Measurements from ENCODE around the gene OR51B5.

DNA sequence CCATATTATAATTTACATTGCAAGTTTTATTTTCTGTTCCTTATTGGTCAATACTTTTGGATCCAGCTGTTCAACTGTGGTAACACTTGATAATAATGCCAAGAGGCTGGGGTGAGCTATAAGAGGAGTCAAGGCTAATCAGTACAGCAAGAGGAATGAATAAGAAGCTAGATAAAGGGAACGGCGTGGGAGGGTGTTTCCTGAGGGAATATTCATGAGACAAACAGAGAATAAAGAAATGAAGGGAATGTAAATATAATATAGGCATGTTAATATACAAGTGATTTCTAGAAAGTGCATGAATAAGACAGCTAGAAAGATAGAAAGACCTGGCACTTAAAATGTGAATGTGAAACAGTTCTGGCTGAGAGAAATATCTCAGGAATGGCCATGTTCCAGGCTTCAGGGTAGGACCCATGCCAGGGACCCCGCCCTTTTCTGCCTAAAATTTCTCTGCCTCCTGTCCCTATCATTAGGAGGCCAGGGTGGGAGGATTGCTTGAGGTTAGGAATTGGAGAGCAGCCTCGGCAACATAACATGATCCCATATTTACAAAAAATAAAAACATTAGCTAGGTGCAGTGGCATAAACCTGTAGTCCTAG, 45.5 kb downstream of the OR51B5 start:
- TF ChIP-seq, protein P1, sequence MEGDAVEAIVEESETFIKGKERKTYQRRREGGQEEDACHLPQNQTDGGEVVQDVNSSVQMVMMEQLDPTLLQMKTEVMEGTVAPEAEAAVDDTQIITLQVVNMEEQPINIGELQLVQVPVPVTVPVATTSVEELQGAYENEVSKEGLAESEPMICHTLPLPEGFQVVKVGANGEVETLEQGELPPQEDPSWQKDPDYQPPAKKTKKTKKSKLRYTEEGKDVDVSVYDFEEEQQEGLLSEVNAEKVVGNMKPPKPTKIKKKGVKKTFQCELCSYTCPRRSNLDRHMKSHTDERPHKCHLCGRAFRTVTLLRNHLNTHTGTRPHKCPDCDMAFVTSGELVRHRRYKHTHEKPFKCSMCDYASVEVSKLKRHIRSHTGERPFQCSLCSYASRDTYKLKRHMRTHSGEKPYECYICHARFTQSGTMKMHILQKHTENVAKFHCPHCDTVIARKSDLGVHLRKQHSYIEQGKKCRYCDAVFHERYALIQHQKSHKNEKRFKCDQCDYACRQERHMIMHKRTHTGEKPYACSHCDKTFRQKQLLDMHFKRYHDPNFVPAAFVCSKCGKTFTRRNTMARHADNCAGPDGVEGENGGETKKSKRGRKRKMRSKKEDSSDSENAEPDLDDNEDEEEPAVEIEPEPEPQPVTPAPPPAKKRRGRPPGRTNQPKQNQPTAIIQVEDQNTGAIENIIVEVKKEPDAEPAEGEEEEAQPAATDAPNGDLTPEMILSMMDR (conservative IDR thresholded peaks at IDR 0.05 in 1 of 2, IDR thresholded peaks at IDR 0.05 in 1 of 2; ENCODE audit: low read depth in 1 of 2, low read length in 2 of 2): no peak
- no peak for TF ChIP-seq EZH2 (IDR thresholded peaks at IDR 0.05; ENCODE audit: low read length, missing control alignments)
